ENCODE results near the gene LIFR.

GRCh38 chr5:38546691-38547146 is 9.7 kb downstream of the LIFR start:
- TF ChIP-seq POLR2A (IDR thresholded peaks at IDR 0.05; ENCODE audit: low read length) (no peak), GATA1 (IDR thresholded peaks at IDR 0.05; ENCODE audit: low read depth, low read length) (no peak)

Measured in erythroblast (primary cell).